ENCODE measurements around the gene CDH6.

DNA sequence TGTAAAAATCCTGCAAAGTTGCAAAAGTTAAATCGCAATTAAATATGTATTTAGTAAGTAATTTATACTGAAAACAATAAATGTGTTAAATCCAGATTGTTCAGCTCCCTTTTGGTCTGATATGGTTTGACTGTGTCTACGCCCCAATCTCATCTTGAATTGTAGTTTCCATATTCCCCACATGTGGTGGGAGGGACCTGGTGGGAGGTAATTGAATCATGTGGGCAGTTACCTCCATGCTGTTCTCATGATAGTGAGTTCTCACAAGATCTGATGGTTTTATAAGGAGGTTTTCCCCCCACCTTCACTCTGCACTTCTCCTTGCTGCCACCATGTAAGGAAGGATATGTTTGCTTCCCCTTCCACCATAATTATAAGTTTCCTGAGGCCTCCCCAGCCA is 140.0 kb downstream of the CDH6 start:
- TF ChIP-seq, protein P1, sequence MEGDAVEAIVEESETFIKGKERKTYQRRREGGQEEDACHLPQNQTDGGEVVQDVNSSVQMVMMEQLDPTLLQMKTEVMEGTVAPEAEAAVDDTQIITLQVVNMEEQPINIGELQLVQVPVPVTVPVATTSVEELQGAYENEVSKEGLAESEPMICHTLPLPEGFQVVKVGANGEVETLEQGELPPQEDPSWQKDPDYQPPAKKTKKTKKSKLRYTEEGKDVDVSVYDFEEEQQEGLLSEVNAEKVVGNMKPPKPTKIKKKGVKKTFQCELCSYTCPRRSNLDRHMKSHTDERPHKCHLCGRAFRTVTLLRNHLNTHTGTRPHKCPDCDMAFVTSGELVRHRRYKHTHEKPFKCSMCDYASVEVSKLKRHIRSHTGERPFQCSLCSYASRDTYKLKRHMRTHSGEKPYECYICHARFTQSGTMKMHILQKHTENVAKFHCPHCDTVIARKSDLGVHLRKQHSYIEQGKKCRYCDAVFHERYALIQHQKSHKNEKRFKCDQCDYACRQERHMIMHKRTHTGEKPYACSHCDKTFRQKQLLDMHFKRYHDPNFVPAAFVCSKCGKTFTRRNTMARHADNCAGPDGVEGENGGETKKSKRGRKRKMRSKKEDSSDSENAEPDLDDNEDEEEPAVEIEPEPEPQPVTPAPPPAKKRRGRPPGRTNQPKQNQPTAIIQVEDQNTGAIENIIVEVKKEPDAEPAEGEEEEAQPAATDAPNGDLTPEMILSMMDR (IDR thresholded peaks at IDR 0.05): no peak
- TF ChIP-seq POLR2AphosphoS5 (IDR thresholded peaks at IDR 0.05) (no peak), POLR2A (IDR thresholded peaks at IDR 0.05) (no peak)
